Hematopoietic multipotent progenitor cell treated with erythropoietin and hydrocortisone succinate and interleukin-3 and kit ligand, for 4 days (in vitro differentiated cells): ENCODE data around the gene NFKBIA.
"Not testable (repeated sequence)": the region's sequence is repeated elsewhere in the genome, so short reads cannot be mapped to it uniquely, and the experiment has no call there.

Source experiments
- DNase-seq: peaks from one replicate; pipeline ENCODE4 v3.0.0-alpha.2; 2015

The NFKBIA gene

GRCh38 chr14:35389315-35389667 lies 15.3 kb downstream of the NFKBIA start:
- no peak for DNase-seq

DNA sequence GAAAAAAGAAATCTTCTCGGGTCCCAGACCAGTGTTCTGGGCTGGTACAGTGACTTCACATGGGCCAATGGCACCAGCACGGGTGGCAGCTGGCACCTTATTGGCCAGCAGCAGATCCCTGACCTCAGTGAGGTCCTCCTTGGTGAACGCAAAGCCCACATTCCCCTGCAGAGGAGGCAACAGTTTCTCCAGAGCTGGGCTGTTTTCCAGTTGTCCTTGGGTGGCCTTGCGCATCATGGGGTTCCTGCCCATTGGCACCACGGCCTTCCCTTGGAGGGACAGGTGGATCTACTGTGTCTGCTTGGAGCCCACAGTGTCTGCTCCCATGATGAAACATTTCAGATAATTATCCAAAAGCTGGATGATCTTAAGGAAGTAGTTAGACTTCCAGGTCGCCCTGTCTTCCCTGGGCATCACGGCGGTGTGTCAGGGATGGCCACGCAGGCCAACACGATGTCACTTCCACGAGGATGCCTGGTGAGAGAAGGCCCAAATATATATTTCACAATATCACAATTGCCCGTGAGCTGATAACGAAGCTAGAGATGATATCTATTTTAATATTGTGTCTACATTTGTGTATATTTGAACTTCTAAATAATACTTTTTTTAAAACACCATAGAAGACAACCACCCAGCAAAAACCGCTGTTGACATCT lies 15.8 kb downstream of the NFKBIA start:
- no peak for DNase-seq

- DNase-seq: no peak
Measured at GRCh38 chr14:35387713-35388579, 16.6 kb downstream of the NFKBIA start.

GRCh38 chr14:35387219-35387618 lies 17.3 kb downstream of the NFKBIA start:
- DNase-seq: no peak

- DNase-seq: no peak
Measured at GRCh38 chr14:35386673-35387125, 17.9 kb downstream of the NFKBIA start.

DNA sequence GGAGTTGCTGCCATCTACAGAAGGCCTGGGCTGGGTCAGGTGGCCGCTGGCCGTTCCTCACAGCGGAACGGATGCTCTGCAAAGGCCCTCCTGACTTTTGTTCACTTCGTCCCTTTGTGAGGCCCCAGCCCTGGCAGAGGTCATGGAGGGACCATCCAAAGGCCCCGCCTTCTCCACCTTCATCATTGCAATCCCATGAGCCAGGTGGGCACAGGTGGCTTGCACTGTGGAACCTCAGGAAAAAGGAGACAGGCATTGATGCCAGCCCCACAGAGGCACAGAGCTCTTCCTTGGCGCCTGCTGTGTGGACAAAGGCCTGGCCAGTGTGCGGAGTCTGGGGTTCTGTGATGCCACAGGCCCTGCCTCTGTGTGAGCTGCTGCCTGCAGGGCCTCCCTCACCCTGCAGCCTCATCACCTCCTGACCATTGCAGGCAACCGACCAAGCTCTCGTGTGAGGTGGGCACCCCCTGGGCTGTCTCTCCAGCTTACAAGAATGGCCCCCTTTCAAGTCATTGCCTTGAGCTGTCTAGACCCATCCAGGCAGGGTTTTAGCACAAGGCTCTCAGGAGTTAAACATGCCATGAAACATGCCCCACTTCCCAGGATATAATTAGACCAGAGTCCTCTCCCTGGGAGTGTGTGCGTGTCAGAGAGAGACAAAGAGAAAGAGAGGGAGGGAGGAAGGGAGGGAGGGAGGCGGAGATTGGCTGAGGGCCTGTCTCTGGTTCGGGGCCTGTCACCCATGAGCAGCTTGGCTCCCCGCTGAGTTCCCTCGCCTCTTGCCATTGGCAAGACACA lies 19.3 kb downstream of the NFKBIA start:
- no peak for DNase-seq

- no peak for DNase-seq
Measured at GRCh38 chr14:35384455-35385041, 20.0 kb downstream of the NFKBIA start.

DNA sequence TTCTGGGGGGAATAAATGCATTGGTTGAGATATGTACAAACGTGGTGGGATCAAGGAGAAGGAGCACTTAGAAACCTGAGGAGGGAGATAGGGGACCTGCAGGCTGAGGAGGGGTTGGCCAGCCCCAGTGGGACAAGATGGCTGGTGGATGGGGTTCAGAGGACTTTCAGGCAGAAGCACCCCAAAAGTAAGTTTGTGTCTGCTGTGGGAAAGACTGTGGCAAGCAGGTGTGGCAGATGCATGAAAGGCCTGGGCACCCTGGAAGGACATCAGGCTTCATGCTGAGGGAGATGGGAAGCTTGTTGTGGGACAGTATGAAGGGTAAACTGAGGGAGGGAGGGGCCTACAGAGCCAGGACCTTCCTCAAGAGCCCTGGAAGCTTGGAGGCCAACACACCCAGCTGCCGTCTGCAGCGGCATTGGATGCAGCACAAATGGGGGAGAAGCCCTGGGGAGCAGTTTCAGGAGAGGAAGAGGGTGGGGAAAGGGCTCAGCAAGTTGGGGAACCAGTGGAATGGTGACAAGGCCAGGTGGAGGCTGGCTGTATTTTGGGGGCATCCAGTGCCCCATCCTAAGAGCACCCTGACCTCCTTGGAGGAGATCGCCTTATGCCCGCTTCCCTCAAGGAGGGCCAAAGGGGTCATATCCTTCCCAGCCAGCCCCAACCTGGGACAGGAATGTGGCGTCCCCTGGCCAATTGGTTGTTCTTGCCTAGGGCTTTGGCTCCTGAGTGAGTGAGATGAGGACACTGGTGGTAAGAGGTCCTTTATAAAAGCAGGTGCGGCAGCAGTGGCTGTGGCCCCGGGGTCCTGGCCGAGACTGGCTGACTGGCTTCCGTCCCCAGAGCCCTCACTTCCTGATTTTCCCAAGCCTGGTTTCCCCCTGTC lies 20.7 kb downstream of the NFKBIA start:
- no peak for DNase-seq

- DNase-seq: no peak
Measured at GRCh38 chr14:35380794-35381193, 23.8 kb downstream of the NFKBIA start.

DNA sequence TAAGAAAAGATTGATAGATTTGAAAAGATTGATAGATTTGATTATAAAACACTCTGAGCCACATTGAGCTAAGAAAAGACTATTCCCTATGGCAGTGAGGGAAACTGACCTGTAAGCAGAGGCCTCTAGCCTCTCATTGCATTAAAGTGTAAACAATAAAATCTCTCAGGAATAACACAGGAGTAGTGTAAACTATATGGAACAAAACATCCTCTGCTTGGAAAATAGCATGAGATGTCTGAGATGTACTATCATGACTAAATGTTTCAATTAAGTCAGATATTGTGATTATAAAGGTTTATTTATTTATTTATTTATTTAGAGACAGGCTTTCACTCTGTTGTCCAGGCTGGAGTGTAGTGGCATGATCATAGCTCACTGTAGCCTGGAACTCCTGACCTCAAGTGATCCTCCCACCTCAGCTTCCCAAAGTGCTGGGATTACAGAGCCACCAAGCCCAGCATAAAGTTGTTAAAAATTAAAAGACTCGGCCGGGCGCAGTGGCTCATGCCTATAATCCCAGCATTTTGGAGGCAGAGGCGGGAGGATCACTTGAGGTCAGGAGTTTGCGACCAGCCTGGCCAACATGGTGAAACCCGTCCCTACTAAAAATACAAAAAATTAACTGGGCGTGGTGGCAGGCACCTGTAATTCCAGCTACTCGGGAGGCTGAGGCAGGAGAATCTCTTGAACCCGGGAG lies 25.2 kb downstream of the NFKBIA start:
- not testable (repeated sequence) for DNase-seq

DNA sequence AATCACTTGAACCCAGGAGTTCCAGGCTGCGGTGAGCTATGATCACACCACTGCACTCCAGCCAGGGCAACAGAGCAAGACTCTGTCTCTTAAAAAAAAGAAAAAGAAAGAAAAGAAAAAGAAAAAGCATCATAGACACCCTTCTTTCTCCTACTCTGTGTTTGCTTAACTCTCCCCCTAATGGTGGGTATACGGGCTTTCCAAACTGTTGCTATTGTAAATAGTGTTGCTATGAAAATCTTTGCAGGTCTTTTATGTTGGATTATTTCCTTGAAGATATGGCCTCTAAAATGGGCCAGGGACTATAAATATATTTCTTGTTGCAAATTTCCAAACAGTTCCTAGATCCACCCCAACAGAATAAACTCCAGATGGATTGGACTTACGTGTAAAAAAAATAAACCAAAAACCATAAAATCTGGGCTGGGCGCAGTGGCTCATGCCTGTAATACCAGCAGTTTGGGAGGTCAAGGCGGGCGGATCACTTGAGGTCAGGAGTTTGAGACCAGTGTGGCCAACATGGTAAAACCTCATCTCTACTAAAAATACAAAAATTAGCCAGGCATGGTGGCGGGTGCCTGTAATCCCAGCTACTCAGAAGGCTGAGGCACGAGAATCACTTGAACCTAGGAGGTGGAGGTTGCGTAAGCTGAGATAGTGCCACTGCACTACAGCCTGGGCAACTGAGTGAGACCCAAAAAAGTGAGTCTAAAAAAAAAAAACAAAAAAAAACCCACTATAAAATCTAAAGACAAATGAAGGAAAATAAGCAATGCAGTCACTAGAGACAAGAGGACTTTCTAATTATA lies 25.9 kb downstream of the NFKBIA start:
- DNase-seq: no peak

DNA sequence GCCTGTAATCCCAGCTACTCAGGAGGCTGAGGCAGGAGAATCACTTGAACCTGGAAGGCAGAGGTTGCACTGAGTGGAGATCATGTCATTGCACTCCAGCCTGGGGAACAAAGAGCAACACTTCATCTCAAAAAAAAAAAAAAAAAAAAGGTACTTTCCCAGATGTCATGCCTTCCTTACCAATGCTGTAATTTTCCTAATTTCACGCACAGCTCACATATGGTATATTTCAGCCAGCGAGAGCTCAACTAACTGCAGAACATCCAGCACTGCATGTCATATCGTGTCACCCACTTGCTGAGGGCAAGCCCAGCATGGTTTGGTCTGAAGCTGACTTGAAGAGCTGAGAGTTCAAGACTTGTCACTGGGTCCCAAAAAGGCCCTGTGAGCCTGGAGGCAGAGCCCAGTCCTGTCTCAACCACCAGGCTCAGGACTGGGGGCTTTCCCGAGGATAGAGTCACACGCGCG lies 29.0 kb downstream of the NFKBIA start:
- no peak for DNase-seq

DNA sequence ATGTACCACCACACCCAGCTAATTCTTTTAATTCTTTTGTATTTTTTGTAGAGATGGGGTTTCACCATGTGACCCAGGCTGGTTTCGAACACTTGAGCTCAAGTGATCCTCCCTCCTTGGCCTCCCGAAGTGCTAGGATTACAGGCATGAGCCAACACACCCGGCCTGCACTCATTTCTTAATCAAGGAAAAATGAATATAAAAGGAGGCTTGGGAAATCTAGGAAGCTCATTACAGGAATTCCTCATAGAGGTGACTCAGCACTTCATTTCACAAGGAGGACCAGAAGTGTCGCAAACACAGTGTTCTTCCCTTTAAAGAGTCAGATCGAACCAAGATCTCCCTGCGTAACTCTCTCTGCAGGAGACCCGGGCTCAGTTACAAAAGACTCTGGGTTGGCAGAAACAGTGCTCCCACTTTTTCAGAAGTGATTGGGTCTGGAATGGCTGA lies 30.3 kb downstream of the NFKBIA start:
- DNase-seq: peak; percentile 58

DNA sequence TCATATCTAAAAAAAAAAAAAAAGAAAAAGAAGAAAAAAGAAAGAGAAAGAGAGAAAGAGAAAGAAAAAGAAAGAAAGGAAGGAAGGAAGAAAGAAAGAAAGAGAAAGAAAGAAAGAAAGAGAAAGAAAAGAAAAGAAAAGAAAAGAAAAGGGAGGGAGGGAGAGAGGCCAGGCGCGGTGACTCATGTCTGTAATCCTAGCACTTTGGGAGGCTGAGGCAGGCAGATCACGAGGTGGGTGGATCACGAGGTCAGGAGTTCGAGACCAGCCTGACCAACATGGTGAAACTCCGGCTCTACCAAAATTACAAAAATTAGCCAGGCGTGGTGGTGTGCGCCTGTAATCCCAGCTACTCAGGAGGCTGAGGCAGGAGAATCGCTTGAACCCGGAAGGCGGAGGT lies 31.3 kb downstream of the NFKBIA start:
- DNase-seq: not testable (repeated sequence)

- DNase-seq: no peak
Measured at GRCh38 chr14:35370969-35371368, 33.6 kb downstream of the NFKBIA start.

GRCh38 chr14:35369701-35370191 lies 34.8 kb downstream of the NFKBIA start:
- no peak for DNase-seq

DNA sequence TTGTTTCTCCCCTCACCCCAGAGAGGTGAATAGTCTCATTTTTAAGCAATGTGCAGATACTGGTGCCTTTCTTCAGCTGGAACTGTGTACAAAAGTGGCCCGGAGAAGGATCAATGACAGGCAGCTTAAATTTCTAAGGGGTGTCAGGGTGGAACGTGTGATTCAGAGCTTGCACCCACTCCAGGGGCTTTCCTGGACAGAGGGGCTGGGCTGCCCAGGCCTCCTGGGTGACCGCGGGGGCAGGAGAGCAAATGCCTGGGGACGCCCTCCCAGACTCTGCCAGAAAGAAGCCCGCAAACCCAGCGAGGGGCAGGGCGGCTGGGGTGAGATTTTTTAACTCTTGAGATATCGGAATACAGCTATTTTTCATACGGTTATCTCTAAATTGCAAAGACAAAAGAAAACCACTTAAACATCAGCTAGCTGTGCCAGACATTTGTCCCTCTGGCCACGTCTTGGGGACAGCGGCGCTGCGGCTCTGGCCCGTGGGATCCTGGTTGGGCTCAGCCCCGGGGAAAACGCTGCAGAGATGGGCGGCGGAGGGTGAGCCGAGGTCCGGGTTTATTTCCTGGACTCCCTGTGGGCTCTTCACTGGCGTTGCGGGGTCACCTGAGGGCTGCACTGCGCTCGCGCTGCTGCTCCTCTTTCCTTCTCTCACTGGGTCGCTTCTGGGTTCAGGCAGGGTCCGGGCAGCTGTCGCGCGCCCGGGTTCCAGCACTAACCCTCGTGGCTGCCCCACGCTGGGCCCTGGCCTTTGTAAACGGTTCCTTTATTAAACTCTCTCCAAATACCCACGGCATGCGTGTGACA lies 35.8 kb downstream of the NFKBIA start:
- DNase-seq: peak; percentile 71

- no peak for DNase-seq
Measured at GRCh38 chr14:35368139-35368460, 36.4 kb downstream of the NFKBIA start.

DNA sequence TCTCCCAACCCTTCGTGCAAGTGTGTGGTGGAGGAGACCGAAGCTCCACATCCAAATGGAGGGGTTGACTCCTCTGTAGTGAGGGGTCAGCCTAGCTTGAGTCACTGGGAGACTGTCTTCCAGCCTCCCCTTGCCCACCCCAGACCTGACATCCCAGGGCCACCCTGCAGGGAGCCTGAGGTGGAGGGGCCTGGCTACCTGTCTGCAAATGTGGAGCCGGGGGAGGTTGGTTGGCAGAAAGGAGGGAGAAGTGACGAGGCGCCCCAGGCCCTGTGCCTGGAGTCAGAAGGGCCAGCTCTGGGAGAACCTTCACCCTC lies 37.5 kb downstream of the NFKBIA start:
- DNase-seq: no peak
